B cell (primary cell): ENCODE measurements around the gene ZFYVE27. TPM values are rescaled to one million over a fixed set of nuclear protein-coding genes. Genes with fewer than 3 reads are reported as not detected.

ENCODE experiments used
- ATAC-seq: fragments of 200-7000 bp; cut with Tn5 transposase; one replicate; pipeline ENCODE4 v1.10.0; 2021; ENCODE audit warnings: low read depth, mild to moderate bottlenecking, moderate number of reproducible peaks, moderate library complexity
- CTCF ChIA-PET: fragments of 350-600 bp; sonication (Branson Sonifier 250); formaldehyde crosslinking; loops from one replicate; lab custom pipeline; 2021; ENCODE audit warnings: antibody characterized with exemption, inconsistent platforms; lab: Charles Lee
- POLR2A ChIA-PET: fragments of 350-600 bp; sonication (Branson Sonifier 250); formaldehyde crosslinking; loops from one replicate; lab custom pipeline; 2021; ENCODE audit warnings: antibody characterized with exemption; lab: Charles Lee
- DNase-seq: peaks from one replicate; pipeline ENCODE4 v3.0.0; 2013
- H2AFZ ChIP-seq: 2 replicates; pipeline ENCODE4 v1.6.1; 2012; ENCODE audit warnings: mild to moderate bottlenecking, low read depth, low read length; ENCODE audit not compliant: insufficient read depth, poor library complexity, severe bottlenecking
- H3K27ac ChIP-seq, 2 donors: 1 replicate in 1 of 2; 2 replicates in 1 of 2; pipeline ENCODE4 v1.5.1; 2012 to 2013; ENCODE audit warnings: low read length in 2 of 2, mild to moderate bottlenecking in 2 of 2, moderate library complexity in 1 of 2
- H3K27me3 ChIP-seq, 4 experiments: fragments of 200-600 bp in 1 of 4; sonication (generic) in 1 of 4; replicated peaks in 1 of 4; 1 replicate in 2 of 4; 2 replicates in 2 of 4; pipeline versions ENCODE4 v1.6.1 to v1.7.0; 2013 to 2016; ENCODE audit warnings: low read length in 3 of 4, mild to moderate bottlenecking in 2 of 4, mixed read lengths in 1 of 4, moderate library complexity in 1 of 4; ENCODE audit not compliant: insufficient read depth in 4 of 4, control insufficient read depth in 3 of 4; ENCODE audit errors: control extremely low read depth in 1 of 4
- H3K36me3 ChIP-seq, 2 experiments: replicated peaks in 1 of 2; 1 replicate in 1 of 2; 2 replicates in 1 of 2; pipeline versions ENCODE4 v1.6.1 to v1.7.1; 2013; ENCODE audit warnings: low read length in 1 of 2; ENCODE audit not compliant: insufficient read depth in 2 of 2, control insufficient read depth in 1 of 2; ENCODE audit errors: control extremely low read depth in 1 of 2, extremely low read depth in 1 of 2
- H3K4me1 ChIP-seq, 2 donors: fragments of 200-600 bp in 1 of 2; sonication (generic) in 1 of 2; 1 replicate in 1 of 2; 2 replicates in 1 of 2; pipeline versions ENCODE4 v1.5.1 to v1.6.1; 2013 to 2017; ENCODE audit warnings: low read length in 2 of 2; ENCODE audit not compliant: control insufficient read depth in 2 of 2, insufficient read depth in 2 of 2
- H3K4me2 ChIP-seq: replicated peaks from 2 replicates; pipeline ENCODE3; 2012; ENCODE audit warnings: mild to moderate bottlenecking, low read depth, low read length; ENCODE audit not compliant: poor library complexity, severe bottlenecking
- H3K4me3 ChIP-seq, 5 experiments: fragments of 200-600 bp in 1 of 5; sonication (generic) in 1 of 5; 1 replicate in 3 of 5; 2 replicates in 2 of 5; pipeline versions ENCODE4 v1.5.1 to v1.7.0; 2011 to 2016; ENCODE audit warnings: low read length in 4 of 5, mild to moderate bottlenecking in 4 of 5, low read depth in 2 of 5, control low read depth in 1 of 5, moderate library complexity in 1 of 5; ENCODE audit not compliant: insufficient read depth in 1 of 5; ENCODE audit errors: control extremely low read depth in 1 of 5, extremely low read depth in 1 of 5
- H3K79me2 ChIP-seq: fragments of 200-600 bp; sonication (generic); one replicate; pipeline ENCODE4 v1.6.0; 2016; ENCODE audit warnings: low read length; ENCODE audit not compliant: control insufficient read depth, insufficient read depth
- H3K9ac ChIP-seq: fragments of 200-600 bp; sonication (generic); 2 replicates; pipeline ENCODE4 v1.6.1; 2017; ENCODE audit warnings: mild to moderate bottlenecking, low read length, moderate library complexity
- H3K9me3 ChIP-seq, 3 donors: one replicate each; pipeline versions ENCODE4 v1.6.1 to v1.7.1; 2013; ENCODE audit warnings: low read length in 2 of 3; ENCODE audit not compliant: control insufficient read depth in 2 of 3, insufficient read depth in 1 of 3; ENCODE audit errors: control extremely low read depth in 1 of 3
- H4K20me1 ChIP-seq: 2 replicates; pipeline ENCODE4 v1.6.0; 2012; ENCODE audit warnings: mild to moderate bottlenecking, low read length; ENCODE audit not compliant: insufficient read depth, control insufficient read depth, poor library complexity, severe bottlenecking
- H3K27ac Mint-ChIP-seq: one replicate; pipeline ENCODE4 v1.8.0; 2021; ENCODE audit warnings: mixed read lengths
- H3K27me3 Mint-ChIP-seq: one replicate; pipeline ENCODE4 v1.8.0; 2021; ENCODE audit warnings: mixed read lengths
- H3K4me1 Mint-ChIP-seq: one replicate; pipeline ENCODE4 v1.8.0; 2021; ENCODE audit warnings: mixed read lengths
- H3K4me3 Mint-ChIP-seq: one replicate; pipeline ENCODE4 v1.8.0; 2021; ENCODE audit warnings: mixed read lengths
- H3K9me3 Mint-ChIP-seq: one replicate; pipeline ENCODE4 v1.8.0; 2022; ENCODE audit warnings: mixed read lengths; ENCODE audit not compliant: insufficient read depth
- EZH2 ChIP-seq: IDR thresholded peaks from 2 replicates; pipeline ENCODE4 v1.6.1; 2012; ENCODE audit warnings: borderline replicate concordance, low read depth, mild to moderate bottlenecking, moderate library complexity, low read length; ENCODE audit not compliant: insufficient read depth, poor library complexity, severe bottlenecking
- WGBS: methylation state at CpG from one replicate; pipeline ENCODE4 v1.1.5; 2013; ENCODE audit warnings: missing lambda C conversion rate; ENCODE audit not compliant: insufficient coverage; 5-methylcytosine and 5-hydroxymethylcytosine counted together
- intact Hi-C: fragments of 100-400 bp; cut with micrococcal nuclease; formaldehyde crosslinking; loops from one replicate; pipeline ENCODE4 v1.10.0; 2022
- polyA plus RNA-seq: library from polyadenylated mRNA; depleted of rRNA; stranded (reverse); fragments of >200 nt; gene quantifications from 2 replicates; pipeline ENCODE4 v1.2.3, GENCODE V29; 2012
- total RNA-seq, 2 donors: library from RNA; stranded (reverse); fragments of 120-200 nt in 1 of 2; gene quantifications; 1 replicate in 1 of 2; 2 replicates in 1 of 2; pipeline versions ENCODE4 v1.2.3 to v1.2.4, GENCODE V29; 2013 to 2022
- TF ChIP-seq, protein P1 (sequence below): fragments of 200-600 bp; IDR thresholded peaks from one replicate; pipeline ENCODE4 v1.8.0; 2022; ENCODE audit warnings: antibody characterized with exemption, mild to moderate bottlenecking

ZFYVE27 gene
- total and polyA plus RNA-seq, 2 donors (not counting 1 experiment from before 2014, with no cell fraction given) = 50.4 to 79.7 TPM

- H3K79me2 ChIP-seq = no peaks in the 10 kb centered on the region
- Mint-ChIP-seq H3K4me1 (no peaks in the 10 kb centered on the region), H3K27me3 (peaks cover 35% of the 10 kb centered on the region), H3K9me3 (no peaks in the 10 kb centered on the region), H3K4me3 (peak overlapping the region; percentile 46), H3K27ac (no peak overlapping the region)
- ChIA-PET POLR2A (no interaction called here), CTCF (no interaction called here)
- peaks cover 0 to 8% (median 4%) of the 10 kb centered on the region in 3 donors for H3K9me3 ChIP-seq
- no peak overlapping the region for H3K27ac ChIP-seq
- no peak for ATAC-seq
- H3K4me2 ChIP-seq = no peak overlapping the region
- H4K20me1 ChIP-seq = no peaks in the 10 kb centered on the region
- peaks cover 0 to 6% of the 10 kb centered on the region in 2 donors for H3K4me1 ChIP-seq
- no peak overlapping the region for H3K9ac ChIP-seq
- no peak for DNase-seq
- no peak overlapping the region for H2AFZ ChIP-seq
- intact Hi-C loops = no loop called here
- WGBS = 0% methylated on average over 1 of the region's 3 CpGs
- no peak for TF ChIP-seq EZH2
- TF ChIP-seq, protein P1, sequence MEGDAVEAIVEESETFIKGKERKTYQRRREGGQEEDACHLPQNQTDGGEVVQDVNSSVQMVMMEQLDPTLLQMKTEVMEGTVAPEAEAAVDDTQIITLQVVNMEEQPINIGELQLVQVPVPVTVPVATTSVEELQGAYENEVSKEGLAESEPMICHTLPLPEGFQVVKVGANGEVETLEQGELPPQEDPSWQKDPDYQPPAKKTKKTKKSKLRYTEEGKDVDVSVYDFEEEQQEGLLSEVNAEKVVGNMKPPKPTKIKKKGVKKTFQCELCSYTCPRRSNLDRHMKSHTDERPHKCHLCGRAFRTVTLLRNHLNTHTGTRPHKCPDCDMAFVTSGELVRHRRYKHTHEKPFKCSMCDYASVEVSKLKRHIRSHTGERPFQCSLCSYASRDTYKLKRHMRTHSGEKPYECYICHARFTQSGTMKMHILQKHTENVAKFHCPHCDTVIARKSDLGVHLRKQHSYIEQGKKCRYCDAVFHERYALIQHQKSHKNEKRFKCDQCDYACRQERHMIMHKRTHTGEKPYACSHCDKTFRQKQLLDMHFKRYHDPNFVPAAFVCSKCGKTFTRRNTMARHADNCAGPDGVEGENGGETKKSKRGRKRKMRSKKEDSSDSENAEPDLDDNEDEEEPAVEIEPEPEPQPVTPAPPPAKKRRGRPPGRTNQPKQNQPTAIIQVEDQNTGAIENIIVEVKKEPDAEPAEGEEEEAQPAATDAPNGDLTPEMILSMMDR = no peak
- no peak overlapping the region for H3K4me3 ChIP-seq
- H3K36me3 ChIP-seq = no peaks in the 10 kb centered on the region
- peaks cover 0 to 15% (median 2%) of the 10 kb centered on the region in 4 experiments for H3K27me3 ChIP-seq
Observed at GRCh38 chr10:97796651-97797050, 59.7 kb downstream of the ZFYVE27 start.

DNA sequence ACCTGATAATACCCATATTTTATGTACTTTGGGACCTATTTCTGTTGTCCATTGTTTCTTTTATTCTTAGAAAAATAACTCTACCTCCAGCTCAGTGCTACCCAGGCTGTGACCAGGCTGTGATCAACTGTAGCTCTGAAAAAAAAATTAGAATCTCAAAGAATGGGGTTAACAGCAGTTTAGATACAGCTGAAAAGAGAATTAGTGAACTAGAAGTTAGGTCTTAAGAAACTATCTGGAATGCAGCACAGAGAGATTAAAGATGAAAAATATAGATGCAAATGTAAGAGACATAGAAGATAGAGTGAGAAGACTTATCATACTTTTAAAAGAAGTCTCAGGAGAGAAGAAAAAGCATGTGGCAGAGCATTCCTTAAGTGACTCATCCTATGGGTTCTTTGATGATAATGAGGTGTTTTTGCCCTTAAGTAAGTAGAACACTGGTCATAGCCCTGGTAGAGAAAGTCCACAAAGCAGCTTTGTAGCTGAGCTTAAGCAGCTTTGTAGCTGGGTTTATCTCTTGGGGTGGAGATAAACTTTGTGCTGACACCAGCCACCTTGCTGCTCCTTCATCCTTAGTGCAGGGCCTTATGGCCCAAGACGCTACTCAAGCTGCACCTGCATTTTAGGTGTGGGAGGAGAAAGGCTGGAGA lies 62.2 kb downstream of the ZFYVE27 start:
- Mint-ChIP-seq H3K4me3 (no peak overlapping the region), H3K27ac (no peak overlapping the region), H3K27me3 (peaks cover 39% of the 10 kb centered on the region), H3K9me3 (no peaks in the 10 kb centered on the region), H3K4me1 (no peaks in the 10 kb centered on the region)
- H3K79me2 ChIP-seq = no peaks in the 10 kb centered on the region
- no peak for ATAC-seq
- H2AFZ ChIP-seq = no peak overlapping the region
- H3K36me3 ChIP-seq = no peaks in the 10 kb centered on the region
- TF ChIP-seq, protein P1 = no peak
- no peak for TF ChIP-seq EZH2
- H3K9ac ChIP-seq = no peak overlapping the region
- intact Hi-C loops = no loop called here
- CTCF ChIA-PET = interaction anchor here (0.9 kb wide), 1 partner anchor 70 kb away, joined by 3 read pairs; no protein-coding TSS in a partner anchor
- peaks cover 0 to 3% of the 10 kb centered on the region in 2 donors for H3K4me1 ChIP-seq
- no peak for DNase-seq
- POLR2A ChIA-PET = no interaction called here
- no peaks in the 10 kb centered on the region for H4K20me1 ChIP-seq
- H3K9me3 ChIP-seq = peaks cover 0 to 8% (median 4%) of the 10 kb centered on the region in 3 donors
- WGBS = no CpG with 5 or more reads among the region's 1 CpG
- no peak overlapping the region for H3K4me3 ChIP-seq
- H3K4me2 ChIP-seq = no peak overlapping the region
- H3K27me3 ChIP-seq = peaks cover 0 to 14% (median 3%) of the 10 kb centered on the region in 4 experiments
- H3K27ac ChIP-seq = no peak overlapping the region
